Measurements from ENCODE around the gene DTX3L. TPM values are rescaled to one million over a fixed set of nuclear protein-coding genes. Genes with fewer than 3 reads are reported as not detected.

Gene DTX3L
- total and polyA plus RNA-seq, 10 of the 15 experiments (the other 5 are each of a cell fraction or from before 2014, with no cell fraction given), result 9.9 to 41.4 (median 21.7) TPM

DNA sequence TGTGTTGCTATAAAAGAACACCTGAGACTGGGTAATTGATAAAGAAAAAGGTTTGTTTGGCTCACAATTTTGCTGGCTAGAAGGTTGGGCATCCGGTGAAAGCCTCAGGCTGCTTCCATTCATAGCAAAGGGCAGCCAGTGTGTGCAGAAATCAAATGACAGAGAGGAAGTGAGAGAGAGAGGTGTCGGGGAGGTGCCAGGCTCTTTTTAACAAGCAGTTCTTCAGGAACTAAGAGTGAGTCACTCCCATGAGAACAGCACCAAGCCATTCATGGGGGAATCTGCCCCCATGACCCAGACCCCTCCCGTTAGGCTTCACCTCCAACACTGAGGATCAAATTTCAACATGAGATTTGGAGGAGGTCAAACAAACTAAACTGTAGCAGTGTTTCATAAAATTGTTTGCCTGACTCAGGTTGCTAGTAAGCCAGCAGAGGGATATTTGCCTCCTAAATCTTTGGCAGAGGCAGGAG lies 8.8 kb downstream of the DTX3L start (continued):
- no peak for TF ChIP-seq SIN3A (IDR thresholded peaks at IDR 0.05; ENCODE audit: low read depth, low read length)
- peak; percentile 89 for TF ChIP-seq ZNF24 (IDR thresholded peaks at IDR 0.05)
- TF ChIP-seq, protein P1, sequence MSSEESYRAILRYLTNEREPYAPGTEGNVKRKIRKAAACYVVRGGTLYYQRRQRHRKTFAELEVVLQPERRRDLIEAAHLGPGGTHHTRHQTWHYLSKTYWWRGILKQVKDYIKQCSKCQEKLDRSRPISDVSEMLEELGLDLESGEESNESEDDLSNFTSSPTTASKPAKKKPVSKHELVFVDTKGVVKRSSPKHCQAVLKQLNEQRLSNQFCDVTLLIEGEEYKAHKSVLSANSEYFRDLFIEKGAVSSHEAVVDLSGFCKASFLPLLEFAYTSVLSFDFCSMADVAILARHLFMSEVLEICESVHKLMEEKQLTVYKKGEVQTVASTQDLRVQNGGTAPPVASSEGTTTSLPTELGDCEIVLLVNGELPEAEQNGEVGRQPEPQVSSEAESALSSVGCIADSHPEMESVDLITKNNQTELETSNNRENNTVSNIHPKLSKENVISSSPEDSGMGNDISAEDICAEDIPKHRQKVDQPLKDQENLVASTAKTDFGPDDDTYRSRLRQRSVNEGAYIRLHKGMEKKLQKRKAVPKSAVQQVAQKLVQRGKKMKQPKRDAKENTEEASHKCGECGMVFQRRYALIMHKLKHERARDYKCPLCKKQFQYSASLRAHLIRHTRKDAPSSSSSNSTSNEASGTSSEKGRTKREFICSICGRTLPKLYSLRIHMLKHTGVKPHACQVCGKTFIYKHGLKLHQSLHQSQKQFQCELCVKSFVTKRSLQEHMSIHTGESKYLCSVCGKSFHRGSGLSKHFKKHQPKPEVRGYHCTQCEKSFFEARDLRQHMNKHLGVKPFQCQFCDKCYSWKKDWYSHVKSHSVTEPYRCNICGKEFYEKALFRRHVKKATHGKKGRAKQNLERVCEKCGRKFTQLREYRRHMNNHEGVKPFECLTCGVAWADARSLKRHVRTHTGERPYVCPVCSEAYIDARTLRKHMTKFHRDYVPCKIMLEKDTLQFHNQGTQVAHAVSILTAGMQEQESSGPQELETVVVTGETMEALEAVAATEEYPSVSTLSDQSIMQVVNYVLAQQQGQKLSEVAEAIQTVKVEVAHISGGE (CRISPR knock-in tag; IDR thresholded peaks at IDR 0.05), result no peak
- no peak for TF ChIP-seq CHD2 (IDR thresholded peaks at IDR 0.05; ENCODE audit: borderline replicate concordance, low read depth, low read length)
- no peak for TF ChIP-seq BRCA1 (IDR thresholded peaks at IDR 0.05; ENCODE audit: low read depth, low read length)
- no peak for TF ChIP-seq ASH2L (IDR thresholded peaks at IDR 0.05; ENCODE audit: borderline replicate concordance, low read depth)
- no peak for TF ChIP-seq CHD1 (IDR thresholded peaks at IDR 0.05; ENCODE audit: low read depth, low read length)
- TF ChIP-seq, protein P2, sequence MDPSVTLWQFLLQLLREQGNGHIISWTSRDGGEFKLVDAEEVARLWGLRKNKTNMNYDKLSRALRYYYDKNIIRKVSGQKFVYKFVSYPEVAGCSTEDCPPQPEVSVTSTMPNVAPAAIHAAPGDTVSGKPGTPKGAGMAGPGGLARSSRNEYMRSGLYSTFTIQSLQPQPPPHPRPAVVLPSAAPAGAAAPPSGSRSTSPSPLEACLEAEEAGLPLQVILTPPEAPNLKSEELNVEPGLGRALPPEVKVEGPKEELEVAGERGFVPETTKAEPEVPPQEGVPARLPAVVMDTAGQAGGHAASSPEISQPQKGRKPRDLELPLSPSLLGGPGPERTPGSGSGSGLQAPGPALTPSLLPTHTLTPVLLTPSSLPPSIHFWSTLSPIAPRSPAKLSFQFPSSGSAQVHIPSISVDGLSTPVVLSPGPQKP (IDR thresholded peaks at IDR 0.05; ENCODE audit: low read depth, low read length), result no peak
- TF ChIP-seq, protein P3, sequence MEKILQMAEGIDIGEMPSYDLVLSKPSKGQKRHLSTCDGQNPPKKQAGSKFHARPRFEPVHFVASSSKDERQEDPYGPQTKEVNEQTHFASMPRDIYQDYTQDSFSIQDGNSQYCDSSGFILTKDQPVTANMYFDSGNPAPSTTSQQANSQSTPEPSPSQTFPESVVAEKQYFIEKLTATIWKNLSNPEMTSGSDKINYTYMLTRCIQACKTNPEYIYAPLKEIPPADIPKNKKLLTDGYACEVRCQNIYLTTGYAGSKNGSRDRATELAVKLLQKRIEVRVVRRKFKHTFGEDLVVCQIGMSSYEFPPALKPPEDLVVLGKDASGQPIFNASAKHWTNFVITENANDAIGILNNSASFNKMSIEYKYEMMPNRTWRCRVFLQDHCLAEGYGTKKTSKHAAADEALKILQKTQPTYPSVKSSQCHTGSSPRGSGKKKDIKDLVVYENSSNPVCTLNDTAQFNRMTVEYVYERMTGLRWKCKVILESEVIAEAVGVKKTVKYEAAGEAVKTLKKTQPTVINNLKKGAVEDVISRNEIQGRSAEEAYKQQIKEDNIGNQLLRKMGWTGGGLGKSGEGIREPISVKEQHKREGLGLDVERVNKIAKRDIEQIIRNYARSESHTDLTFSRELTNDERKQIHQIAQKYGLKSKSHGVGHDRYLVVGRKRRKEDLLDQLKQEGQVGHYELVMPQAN (conservative IDR thresholded peaks at IDR 0.05), result 0 out of 2 replicates have a peak, but pooled peaks have one; percentile 12
- TF ChIP-seq, protein P4, sequence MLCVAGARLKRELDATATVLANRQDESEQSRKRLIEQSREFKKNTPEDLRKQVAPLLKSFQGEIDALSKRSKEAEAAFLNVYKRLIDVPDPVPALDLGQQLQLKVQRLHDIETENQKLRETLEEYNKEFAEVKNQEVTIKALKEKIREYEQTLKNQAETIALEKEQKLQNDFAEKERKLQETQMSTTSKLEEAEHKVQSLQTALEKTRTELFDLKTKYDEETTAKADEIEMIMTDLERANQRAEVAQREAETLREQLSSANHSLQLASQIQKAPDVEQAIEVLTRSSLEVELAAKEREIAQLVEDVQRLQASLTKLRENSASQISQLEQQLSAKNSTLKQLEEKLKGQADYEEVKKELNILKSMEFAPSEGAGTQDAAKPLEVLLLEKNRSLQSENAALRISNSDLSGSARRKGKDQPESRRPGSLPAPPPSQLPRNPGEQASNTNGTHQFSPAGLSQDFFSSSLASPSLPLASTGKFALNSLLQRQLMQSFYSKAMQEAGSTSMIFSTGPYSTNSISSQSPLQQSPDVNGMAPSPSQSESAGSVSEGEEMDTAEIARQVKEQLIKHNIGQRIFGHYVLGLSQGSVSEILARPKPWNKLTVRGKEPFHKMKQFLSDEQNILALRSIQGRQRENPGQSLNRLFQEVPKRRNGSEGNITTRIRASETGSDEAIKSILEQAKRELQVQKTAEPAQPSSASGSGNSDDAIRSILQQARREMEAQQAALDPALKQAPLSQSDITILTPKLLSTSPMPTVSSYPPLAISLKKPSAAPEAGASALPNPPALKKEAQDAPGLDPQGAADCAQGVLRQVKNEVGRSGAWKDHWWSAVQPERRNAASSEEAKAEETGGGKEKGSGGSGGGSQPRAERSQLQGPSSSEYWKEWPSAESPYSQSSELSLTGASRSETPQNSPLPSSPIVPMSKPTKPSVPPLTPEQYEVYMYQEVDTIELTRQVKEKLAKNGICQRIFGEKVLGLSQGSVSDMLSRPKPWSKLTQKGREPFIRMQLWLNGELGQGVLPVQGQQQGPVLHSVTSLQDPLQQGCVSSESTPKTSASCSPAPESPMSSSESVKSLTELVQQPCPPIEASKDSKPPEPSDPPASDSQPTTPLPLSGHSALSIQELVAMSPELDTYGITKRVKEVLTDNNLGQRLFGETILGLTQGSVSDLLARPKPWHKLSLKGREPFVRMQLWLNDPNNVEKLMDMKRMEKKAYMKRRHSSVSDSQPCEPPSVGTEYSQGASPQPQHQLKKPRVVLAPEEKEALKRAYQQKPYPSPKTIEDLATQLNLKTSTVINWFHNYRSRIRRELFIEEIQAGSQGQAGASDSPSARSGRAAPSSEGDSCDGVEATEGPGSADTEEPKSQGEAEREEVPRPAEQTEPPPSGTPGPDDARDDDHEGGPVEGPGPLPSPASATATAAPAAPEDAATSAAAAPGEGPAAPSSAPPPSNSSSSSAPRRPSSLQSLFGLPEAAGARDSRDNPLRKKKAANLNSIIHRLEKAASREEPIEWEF (IDR thresholded peaks at IDR 0.05; ENCODE audit: insufficient replicate concordance, low read depth, low read length), result peak; percentile 48
- peak; percentile 68 for TF ChIP-seq ATF7 (IDR thresholded peaks at IDR 0.05; ENCODE audit: low read depth)
- TF ChIP-seq, protein P5, sequence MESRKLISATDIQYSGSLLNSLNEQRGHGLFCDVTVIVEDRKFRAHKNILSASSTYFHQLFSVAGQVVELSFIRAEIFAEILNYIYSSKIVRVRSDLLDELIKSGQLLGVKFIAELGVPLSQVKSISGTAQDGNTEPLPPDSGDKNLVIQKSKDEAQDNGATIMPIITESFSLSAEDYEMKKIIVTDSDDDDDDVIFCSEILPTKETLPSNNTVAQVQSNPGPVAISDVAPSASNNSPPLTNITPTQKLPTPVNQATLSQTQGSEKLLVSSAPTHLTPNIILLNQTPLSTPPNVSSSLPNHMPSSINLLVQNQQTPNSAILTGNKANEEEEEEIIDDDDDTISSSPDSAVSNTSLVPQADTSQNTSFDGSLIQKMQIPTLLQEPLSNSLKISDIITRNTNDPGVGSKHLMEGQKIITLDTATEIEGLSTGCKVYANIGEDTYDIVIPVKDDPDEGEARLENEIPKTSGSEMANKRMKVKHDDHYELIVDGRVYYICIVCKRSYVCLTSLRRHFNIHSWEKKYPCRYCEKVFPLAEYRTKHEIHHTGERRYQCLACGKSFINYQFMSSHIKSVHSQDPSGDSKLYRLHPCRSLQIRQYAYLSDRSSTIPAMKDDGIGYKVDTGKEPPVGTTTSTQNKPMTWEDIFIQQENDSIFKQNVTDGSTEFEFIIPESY (IDR thresholded peaks at IDR 0.05), result no peak
- TF ChIP-seq, protein P6, sequence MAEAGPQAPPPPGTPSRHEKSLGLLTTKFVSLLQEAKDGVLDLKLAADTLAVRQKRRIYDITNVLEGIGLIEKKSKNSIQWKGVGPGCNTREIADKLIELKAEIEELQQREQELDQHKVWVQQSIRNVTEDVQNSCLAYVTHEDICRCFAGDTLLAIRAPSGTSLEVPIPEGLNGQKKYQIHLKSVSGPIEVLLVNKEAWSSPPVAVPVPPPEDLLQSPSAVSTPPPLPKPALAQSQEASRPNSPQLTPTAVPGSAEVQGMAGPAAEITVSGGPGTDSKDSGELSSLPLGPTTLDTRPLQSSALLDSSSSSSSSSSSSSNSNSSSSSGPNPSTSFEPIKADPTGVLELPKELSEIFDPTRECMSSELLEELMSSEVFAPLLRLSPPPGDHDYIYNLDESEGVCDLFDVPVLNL (IDR thresholded peaks at IDR 0.05; ENCODE audit: low read depth, low read length), result no peak
